Body of pancreas (tissue), 4 donors: Measurements from ENCODE around the gene ZNF530. TPM values are rescaled to one million over a fixed set of nuclear protein-coding genes. Genes with fewer than 3 reads are reported as not detected.

Experiments
- ATAC-seq: fragments of 150-250 bp; one replicate; pipeline ENCODE4 v1.9.1; 2016
- DNase-seq, 4 donors: peaks; one replicate each; pipeline ENCODE4 v3.0.0-alpha.2; 2019
- H3K27ac ChIP-seq, 4 donors: fragments of 200-600 bp; sonication (generic); 1 replicate in 3 of 4; 2 replicates in 1 of 4; pipeline versions ENCODE4 v1.5.1 to v1.6.1; 2016 to 2019; ENCODE audit warnings: mild to moderate bottlenecking in 1 of 4, mixed read lengths in 1 of 4, moderate library complexity in 1 of 4
- H3K27me3 ChIP-seq, 2 donors: fragments of 200-600 bp; sonication (generic); one replicate each; pipeline ENCODE4 v1.6.0; 2016; ENCODE audit warnings: mild to moderate bottlenecking in 1 of 2
- H3K36me3 ChIP-seq, 2 donors: fragments of 200-600 bp; sonication (generic); replicated peaks in 1 of 2; 2 replicates each; pipeline ENCODE4 v1.5.1; 2016; ENCODE audit warnings: low read depth in 2 of 2; ENCODE audit not compliant: insufficient read depth in 1 of 2
- H3K4me1 ChIP-seq: fragments of 200-600 bp; sonication (generic); one replicate; pipeline ENCODE4 v1.6.0; 2016
- H3K4me3 ChIP-seq, 2 donors: fragments of 200-600 bp; sonication (generic); 1 replicate in 1 of 2; 2 replicates in 1 of 2; pipeline ENCODE4 v1.5.1; 2016 to 2019
- H3K9me3 ChIP-seq, 3 donors: fragments of 200-600 bp; sonication (generic); 1 replicate in 2 of 3; 2 replicates in 1 of 3; pipeline ENCODE4 v1.5.1; 2016
- POLR2A ChIP-seq, 3 donors: fragments of 450-650 bp; IDR thresholded peaks; one replicate each; pipeline ENCODE4 v1.6.1; 2016; ENCODE audit warnings: antibody characterized with exemption in 3 of 3, mild to moderate bottlenecking in 2 of 3
- WGBS, 2 donors: methylation state at CpG; one replicate each; pipeline ENCODE4 v1.1.5; 2017; 5-methylcytosine and 5-hydroxymethylcytosine counted together
- intact Hi-C: fragments of 100-400 bp; cut with DNase I; formaldehyde crosslinking; loops from one replicate; pipeline ENCODE4 v1.15.1; 2023
- total RNA-seq, 2 donors: library from RNA; depleted of rRNA; stranded (reverse); fragments of >200 nt; gene quantifications; one replicate each; pipeline ENCODE4 v1.1.0, GENCODE V29; 2016
- TF ChIP-seq, protein P1 (sequence below), 7 experiments: fragments of 450-650 bp in 4 of 7; fragments of 200-600 bp in 3 of 7; sonication (generic) in 3 of 7; IDR thresholded peaks; one replicate each; pipeline ENCODE4 v1.5.1; 2016 to 2019; ENCODE audit warnings: antibody characterized with exemption in 7 of 7

The ZNF530 gene
- total RNA-seq: 1 to 10 TPM in 1 of 2 donors, under 1 TPM in 1; 0.78 to 2.6 TPM

DNA sequence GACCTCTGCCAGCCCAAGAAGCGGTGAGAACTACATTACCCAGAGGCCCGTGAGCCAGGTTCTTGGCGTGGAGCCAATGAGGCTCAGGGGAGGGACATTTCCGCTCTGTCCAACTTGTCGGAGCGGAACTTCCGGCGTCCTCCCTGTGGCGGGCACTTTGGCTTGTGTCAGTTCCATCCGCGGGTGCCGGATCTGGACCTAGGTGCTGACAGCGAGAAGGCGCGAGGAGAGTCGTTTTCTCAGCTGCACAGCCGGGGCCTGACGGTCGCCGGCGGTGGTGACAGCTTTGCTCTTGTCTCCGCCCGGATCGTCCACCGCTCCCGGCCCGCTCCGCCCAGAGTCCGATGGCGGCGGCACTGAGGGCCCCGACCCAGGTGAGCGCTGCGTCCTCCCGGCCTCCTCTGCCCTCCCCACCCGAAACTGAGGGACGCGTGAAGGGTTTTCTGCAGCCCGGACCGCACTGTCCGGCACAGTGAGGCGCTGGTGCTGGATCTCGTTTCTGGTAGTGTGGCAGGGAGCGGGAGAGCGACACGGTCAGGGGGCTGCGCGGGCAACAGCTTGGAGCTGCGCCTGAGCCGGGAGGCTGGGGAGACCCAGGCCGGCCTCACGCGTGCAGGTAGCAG lies at the start of gene ZNF530:
TSS of gene ZNF530 (plus strand) at position 125 of the 623 bp plus-strand sequence. CDS start 4,461 bp downstream, outside the sequence.
- Histone ChIP-seq H3K36me3 (no peaks in the 10 kb centered on the region), H3K4me3 (peak within 1 kb of the TSS; percentile 58 to 60), H3K4me1 (peaks cover 12% of the 10 kb centered on the region), H3K9me3 (peaks cover 0 to 12% (median 0%) of the 10 kb centered on the region in 3 donors), H3K27ac (no peak within 1 kb of the TSS), H3K27me3 (no peaks in the 10 kb centered on the region)
- intact Hi-C loops: no loop called here
- 0 to 1% methylated on average over 5 to 53 of the region's 53 CpGs for WGBS, 2 donors
- ATAC-seq (peak; percentile 97), DNase-seq (peak; percentile 92 to 95 (median 94))
- peak in 1 of 3 donors; percentile 26 for TF ChIP-seq POLR2A (IDR thresholded peaks at IDR 0.05)
- TF ChIP-seq, protein P1, sequence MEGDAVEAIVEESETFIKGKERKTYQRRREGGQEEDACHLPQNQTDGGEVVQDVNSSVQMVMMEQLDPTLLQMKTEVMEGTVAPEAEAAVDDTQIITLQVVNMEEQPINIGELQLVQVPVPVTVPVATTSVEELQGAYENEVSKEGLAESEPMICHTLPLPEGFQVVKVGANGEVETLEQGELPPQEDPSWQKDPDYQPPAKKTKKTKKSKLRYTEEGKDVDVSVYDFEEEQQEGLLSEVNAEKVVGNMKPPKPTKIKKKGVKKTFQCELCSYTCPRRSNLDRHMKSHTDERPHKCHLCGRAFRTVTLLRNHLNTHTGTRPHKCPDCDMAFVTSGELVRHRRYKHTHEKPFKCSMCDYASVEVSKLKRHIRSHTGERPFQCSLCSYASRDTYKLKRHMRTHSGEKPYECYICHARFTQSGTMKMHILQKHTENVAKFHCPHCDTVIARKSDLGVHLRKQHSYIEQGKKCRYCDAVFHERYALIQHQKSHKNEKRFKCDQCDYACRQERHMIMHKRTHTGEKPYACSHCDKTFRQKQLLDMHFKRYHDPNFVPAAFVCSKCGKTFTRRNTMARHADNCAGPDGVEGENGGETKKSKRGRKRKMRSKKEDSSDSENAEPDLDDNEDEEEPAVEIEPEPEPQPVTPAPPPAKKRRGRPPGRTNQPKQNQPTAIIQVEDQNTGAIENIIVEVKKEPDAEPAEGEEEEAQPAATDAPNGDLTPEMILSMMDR (IDR thresholded peaks at IDR 0.05): no peak

DNA sequence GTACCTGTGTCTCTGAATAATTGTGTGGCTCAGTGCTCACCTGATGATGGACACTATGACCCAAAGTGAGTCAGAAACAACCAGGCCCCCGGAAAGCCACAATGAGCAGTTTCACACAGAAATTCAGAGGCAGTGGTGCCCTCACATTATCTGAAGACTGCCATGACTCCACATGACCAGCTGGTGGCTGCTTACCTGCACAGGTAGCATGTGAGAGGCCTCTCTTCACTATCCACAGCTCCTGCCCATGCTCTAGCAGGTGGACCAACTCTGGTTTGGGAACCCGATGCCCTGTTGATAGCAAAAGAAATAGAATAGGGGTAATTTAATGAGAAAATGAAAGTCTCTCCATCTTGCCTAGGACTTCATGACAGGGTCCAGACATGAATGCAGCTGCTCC lies 47.3 kb upstream of the ZNF530 start:
- ATAC-seq (no peak), DNase-seq (no peak)
- H3K27me3 ChIP-seq: no peaks in the 10 kb centered on the region
- H3K4me3 ChIP-seq: no peak overlapping the region
- 92 to 100% methylated on average over 2 of the region's 2 CpGs for WGBS, 2 donors
- intact Hi-C loops: no loop called here
- no peak for TF ChIP-seq POLR2A (IDR thresholded peaks at IDR 0.05)
- TF ChIP-seq, protein P1 (IDR thresholded peaks at IDR 0.05): no peak
- no peaks in the 10 kb centered on the region for H3K4me1 ChIP-seq
- H3K9me3 ChIP-seq: peaks cover 0 to 57% (median 0%) of the 10 kb centered on the region in 3 donors
- peaks cover 25 to 35% of the 10 kb centered on the region in 2 donors for H3K36me3 ChIP-seq
- no peak overlapping the region for H3K27ac ChIP-seq

DNA sequence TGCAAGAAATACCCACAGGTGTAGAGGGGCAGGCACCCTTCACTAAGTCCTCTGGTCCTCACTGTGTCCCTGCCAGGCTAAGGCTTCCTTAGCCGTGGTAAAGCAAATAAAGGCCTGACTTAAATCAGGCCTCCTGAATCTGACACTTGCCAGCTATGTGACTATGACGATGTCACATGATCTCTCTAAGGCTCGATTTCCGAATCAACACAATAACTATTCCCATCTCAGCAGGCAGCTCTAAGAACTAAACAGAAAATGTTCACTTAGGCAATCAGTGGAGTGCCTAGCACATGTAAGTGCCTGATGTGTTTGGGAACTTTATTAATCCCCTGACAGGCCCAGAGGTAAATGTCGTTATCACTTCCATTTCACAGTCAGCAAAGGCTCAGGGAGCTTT lies 42.0 kb upstream of the ZNF530 start:
- no peak overlapping the region for H3K27ac ChIP-seq
- intact Hi-C loops: no loop called here
- no peak for DNase-seq

DNA sequence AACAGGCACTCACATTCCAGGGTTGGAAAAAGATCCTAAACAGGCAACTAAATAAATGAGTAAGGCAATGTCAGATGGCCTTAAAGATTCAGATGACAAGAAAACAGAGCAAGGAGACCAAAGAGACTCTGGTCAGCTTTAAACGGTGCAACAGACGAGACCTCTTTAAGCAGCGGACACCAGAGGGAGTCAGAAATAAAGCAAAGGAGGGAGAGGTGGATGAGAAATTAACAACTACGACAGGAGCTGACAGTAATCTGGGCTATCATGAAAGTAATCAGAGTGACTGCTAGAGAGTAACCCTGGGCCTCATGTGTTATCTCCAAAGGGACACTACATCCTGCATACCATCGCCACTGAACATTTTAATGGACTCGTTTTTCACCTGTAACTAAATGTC lies 41.2 kb upstream of the ZNF530 start:
- 26 to 31% methylated on average over 6 of the region's 6 CpGs for WGBS, 2 donors
- H3K36me3 ChIP-seq: peaks cover 0 to 10% of the 10 kb centered on the region in 2 donors
- H3K27me3 ChIP-seq: no peaks in the 10 kb centered on the region
- peaks cover 19% of the 10 kb centered on the region for H3K4me1 ChIP-seq
- DNase-seq (no peak), ATAC-seq (no peak)
- H3K9me3 ChIP-seq: peaks cover 0 to 20% (median 0%) of the 10 kb centered on the region in 3 donors
- H3K27ac ChIP-seq: no peak overlapping the region
- intact Hi-C loops: no loop called here
- peak overlapping the region in 1 of 2 donors; percentile 84 for H3K4me3 ChIP-seq
- TF ChIP-seq, protein P1 (IDR thresholded peaks at IDR 0.05): no peak
- TF ChIP-seq POLR2A (IDR thresholded peaks at IDR 0.05): no peak

More for the DNA sequence above, 42.0 kb upstream of the ZNF530 start:
- no peak for ATAC-seq
- 58 to 72% methylated on average over 4 to 5 of the region's 5 CpGs for WGBS, 2 donors
- no peak overlapping the region for H3K4me3 ChIP-seq
- peaks cover 19% of the 10 kb centered on the region for H3K4me1 ChIP-seq
- H3K27me3 ChIP-seq: no peaks in the 10 kb centered on the region
- no peak for TF ChIP-seq POLR2A (IDR thresholded peaks at IDR 0.05)
- TF ChIP-seq, protein P1 (IDR thresholded peaks at IDR 0.05): no peak
- H3K36me3 ChIP-seq: peaks cover 0 to 10% of the 10 kb centered on the region in 2 donors
- peaks cover 0 to 26% (median 0%) of the 10 kb centered on the region in 3 donors for H3K9me3 ChIP-seq
